Measurements from ENCODE around the gene KCNQ1OT1.

Gene KCNQ1OT1

DNA sequence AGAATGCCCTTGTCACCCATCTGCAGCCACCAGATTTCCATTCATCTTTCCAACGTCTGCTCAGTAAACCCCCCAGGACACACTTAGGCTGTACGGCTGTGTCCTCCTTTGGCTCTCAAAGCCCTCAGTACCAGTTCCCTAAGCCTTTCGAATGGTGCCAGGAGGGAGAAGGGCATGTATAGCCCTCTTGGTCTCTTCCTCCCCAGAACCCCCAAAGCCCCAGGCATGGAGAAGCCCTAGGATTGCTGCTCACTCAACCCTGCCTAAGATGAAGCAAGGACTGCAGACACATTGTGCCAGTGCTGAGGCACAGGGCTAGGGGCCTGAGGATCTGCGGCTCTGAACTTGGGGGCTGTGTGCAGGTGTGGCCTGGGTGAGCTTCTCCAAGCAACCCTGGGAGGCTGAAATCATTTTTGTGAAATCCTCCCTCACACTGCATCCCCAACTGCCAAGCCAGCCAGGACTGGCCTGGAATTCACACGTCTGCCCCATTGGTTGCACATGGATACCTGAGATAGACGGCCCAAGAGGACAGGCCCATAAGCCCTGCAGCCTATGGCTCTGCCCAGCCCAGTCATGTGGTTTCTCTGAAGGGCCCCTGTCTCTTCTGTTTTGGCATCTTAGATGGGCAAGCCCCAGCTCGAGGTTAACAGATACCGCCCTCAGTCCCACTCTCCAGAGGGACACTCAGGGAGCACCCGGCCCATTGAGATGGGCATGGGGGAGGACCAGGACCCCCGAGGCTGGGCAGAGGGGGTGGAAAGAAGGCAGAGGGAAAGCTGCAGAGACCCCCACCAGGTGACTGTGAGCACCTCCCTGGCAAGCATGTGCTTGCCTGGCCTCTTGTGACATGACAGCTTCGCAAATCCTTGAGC, 34.0 kb downstream of the KCNQ1OT1 start:
- no peak for DNase-seq

DNA sequence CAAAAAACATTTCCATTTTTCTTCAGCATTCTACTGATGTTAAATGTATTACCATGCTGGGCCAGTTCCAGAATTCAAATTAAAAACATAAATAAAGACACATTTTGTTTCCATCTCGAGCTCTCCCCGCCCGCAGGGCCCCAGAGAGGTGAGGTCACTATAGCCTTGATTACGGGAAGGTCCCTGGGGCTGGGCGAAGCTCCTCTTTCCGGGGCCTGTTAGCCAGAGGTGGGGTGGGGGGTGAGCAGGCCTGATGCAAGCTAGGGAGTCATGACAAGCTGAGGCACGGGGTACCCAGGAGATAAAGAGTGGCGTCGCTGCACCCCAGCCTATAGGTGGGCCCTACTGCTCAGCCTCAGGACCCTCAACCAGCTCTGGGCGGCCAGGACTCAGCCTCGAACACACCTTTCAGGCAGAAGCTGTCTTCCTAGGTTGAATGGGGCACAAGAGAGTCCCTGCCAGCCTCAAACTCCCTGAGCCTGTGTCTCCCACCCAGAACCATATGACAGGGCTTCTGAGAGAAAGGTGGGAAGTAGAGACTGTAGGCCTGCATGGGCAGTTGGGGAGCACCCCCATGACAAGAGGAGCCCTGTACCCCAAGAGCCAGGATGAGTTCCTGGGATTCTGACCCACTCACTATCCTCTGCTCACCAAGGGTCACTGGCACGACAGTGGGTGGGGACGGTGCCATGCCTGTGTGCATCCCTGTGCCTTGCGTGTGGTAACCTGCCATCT, 34.8 kb downstream of the KCNQ1OT1 start:
- no peak for DNase-seq

DNA sequence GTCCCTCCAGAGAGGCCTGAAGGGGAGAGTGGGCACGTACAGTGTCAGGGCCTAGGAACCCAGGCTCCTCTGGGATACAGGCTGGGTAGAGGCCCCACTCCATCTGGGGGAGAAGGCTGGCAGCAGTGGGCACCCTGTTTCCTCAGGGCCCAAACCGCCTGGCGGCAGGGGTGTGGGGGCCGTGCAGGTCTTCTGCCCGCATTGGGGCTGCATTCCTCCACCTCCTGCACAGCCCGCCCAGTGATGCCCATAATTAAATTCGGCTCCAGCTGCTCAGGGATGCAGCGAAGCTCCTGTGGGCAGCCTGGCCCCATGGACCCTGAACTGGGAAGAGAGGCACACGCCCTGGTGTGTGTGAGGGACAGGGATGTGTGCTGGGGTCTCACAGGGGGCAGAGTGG, 35.4 kb downstream of the KCNQ1OT1 start:
- no peak for DNase-seq

DNA sequence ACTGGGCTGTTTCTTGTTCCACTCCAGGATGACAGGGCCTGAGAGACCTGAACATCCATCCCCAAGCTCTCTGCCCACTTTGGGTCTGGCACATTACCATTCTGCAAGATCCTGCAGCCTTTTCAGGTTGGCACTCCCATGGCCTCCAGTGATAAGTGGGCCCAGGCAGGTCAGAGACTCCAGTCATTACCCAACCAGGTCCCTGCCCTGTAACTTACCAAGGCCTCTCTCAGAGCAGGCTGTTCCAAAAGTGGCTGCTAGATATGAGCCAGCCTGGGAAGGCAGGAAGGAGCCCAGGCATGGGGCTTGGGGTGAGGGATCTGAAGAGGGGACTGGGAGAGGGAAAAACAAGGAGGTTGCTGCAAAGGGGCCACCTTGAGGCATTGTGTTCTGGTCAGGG, 35.9 kb downstream of the KCNQ1OT1 start:
- DNase-seq, result no peak

DNA sequence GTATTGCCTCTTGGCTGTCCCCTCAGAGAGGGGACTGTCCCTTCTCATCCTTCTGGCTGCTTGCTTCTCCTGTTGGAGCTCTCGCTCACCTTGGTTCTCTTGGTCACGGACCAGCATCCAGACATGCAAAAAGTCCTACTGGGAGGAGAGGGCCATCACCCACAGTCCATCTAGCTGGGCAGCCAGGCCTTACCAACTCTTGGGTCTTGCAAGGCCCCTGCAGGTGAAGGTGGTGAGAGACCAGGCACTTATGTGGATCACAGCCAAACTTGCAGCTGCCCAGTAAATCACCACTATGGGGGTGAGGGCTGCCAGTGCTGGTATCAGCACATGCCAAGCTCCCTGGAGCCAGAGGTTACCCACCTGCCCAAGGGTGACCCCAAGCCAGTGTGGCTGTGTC, 36.3 kb downstream of the KCNQ1OT1 start:
- no peak for DNase-seq

DNA sequence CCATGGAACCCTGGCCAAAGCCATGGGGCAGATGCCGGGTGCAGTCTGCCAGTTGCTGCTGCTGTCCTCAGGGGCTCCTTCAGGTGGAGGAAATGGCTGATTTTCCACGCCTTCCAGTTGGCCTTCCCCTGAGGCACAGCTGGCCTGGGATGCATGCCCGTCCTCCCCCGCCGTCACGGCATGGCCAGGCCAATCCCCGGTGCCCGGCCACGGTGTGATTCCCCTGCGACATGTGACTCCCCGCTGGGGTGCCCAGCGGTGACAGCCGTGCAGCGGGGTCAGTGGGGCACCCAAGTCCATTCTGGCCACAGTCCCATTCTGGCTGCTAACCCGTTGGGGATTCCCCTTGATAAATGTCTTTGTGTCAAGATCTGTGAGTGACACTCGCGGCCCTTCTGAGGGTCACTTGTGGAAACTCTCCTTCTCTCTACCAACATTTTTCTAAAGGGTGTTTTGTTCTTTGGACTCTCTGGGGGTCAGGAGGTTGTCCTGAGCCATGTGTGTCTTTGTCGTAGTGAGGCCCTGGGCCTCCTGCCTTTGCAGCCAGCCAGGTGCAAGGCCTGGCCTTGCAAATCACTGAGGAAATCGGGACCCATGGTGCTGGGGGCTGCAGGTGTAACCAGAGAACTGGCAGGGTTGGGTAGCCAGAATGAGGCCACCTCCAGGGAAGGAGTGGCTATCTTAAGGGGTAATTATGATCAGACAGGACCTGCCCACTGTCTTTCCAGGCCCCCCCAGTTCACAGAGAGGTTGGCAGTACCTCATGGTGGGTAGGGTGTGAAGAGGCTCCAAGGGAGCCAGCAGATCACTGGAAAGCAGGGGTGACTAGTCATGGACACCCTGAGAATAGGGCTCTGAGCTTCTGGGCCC, 37.1 kb downstream of the KCNQ1OT1 start:
- DNase-seq, result no peak

DNA sequence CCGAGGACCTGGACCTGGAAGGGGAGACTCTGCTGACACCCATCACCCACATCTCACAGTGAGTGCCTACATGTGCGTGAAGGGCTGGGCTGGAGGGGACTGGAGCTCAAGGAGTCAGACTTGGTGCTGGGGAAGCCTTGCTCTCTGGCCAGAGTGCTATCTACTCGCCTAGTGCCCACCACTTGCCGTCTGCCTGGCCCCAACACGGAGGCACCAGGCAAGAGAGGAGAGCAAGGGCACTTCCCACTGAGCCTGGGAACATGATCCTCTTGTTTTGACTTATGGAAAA, 37.8 kb downstream of the KCNQ1OT1 start:
- DNase-seq, result no peak

DNA sequence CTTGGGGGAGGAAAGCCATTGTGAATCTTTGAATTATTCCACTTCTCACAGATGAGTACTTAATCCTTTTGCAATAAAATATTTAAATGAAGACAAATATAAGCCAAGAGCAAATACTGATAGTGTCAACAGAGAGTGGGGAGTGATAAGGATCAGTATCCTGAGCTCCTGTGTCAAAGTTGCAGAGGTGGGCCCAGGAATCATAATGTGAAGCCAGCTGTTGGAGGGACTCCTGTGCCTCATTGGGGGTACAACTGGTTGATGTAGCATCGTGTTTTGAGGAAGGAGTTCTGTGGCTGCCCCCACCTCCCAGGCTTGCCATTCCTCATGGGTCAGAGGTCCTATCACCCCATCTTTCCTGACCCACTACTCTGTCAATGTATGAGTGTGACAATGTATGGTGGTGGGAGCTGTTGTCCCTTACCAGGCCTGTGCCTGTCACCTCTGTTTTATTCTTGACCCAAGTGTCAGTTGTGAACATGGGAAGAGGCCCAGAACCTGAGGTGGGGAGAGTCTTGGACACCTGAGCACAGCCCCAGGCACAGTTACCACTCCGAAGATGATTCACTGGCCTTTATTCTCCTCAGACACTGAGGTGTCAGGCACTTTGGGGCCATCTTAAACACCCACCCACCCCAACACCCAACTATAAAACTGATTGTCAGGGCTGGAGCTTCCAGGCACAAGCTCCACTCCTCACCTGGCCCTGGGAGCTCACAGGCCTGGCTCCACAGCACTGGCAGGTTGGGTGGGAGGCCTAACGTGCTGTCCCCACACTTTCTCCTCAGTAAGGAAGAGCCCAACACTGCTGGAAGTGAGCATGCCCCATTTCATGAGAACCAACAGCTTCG, 38.4 kb downstream of the KCNQ1OT1 start:
- no peak for DNase-seq

DNA sequence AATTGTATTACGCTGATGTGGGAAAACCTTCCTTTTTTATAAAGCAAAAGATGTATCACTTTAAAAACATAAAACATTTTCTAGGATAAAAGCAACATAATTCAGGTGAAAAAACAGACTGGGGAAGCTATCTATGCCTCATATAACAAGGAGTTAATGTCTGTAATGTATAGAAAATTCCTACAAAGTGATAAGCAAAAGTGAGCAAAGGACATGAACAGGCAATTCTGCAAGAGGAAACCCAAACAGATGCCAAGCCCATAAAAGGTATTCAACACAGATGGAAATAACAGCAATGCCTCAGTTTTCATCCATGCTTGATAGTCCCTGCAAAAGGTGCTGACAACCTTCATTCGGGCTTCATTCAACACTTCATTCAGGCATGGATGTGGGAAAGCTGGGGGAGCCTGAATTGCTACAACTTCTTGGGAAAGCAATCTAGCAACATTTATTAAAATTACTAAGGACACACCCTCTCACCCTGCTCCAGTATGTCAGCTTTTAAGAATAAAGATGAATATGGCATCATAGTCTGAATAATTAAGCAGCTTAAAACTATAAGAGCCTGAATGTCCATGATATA, 39.3 kb downstream of the KCNQ1OT1 start:
- no peak for DNase-seq

DNA sequence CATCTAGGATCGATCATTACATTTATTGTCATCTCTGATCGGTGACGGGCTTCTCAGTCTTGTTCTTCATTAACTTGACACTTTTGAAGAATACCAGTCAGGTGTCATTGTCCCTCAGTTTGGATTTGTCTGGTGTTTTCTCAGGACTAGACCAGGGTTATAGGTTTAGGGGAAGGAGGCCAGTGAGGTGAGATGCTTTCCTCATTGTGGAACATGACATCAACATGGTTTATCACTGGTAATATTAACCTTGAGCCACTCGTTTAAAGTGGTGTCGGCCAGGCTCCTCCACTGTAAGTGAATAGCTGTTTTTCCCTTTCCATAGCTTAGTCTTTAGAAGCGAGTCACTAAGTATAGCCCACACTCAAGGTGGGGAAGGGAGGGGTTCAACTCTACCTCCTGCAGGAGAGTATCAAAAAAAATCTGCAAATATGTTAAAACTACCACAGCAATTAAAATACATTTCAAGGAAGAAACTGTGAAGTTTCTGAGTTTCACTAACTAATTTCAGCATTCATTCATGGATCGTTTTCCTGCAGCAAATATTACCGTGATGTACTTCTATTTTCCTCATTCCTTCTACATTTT, 42.0 kb downstream of the KCNQ1OT1 start:
- DNase-seq, result no peak

DNA sequence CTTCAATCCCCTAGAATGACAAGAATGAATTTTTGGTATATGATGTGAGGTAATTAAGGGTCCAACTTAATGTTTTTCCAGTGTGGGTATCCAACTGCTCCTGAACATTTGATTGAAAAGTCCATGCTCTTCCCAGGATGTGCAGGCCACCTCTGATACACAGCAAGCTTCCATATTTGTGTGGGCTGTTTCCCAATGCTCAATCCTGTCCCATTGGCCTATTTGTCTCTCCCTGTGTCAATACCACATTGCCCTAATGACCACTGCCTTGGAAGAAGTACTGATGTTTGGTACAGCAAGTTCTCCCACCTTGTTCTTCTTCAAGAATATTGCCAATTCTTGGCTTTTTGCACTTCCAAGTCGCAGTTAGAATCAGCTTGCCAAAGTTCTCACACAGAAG, 42.9 kb downstream of the KCNQ1OT1 start:
- no peak for DNase-seq

DNA sequence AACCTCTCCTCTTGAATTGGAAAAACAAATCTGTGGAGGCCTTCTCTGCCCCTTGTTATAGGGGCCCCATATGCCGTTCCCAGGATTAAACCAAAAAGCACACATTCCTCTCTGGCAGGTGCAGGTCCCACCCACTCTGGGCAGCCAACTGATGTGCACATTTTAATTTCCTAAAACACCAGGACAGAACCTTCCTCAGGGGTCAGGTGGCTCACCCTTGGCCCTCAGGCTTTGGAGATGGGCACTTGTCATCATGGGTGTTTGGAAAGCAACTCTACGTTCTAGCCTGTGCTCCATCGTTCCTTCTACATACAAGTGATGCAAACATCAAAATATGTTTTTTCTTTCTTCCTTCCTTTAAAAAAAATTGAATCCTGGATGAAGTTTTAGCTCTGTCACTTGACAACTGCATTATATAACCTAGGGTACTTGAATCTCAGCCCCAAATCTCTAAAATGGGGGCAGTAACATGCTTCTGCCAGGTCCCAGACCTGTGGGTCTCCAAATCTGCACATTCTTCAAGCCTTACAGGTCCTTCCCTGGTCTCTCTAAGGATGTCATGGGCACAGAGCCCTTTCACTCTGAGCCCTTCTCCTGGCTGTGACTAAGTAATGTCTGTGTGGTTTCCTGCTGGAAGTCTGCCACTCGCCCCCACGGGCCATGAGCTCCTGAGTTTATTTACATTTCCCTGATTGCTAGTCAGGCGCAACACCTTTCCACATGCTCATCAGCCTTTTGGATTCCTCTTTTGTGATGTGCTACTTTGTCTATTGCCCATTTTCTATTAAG, 43.8 kb downstream of the KCNQ1OT1 start:
- DNase-seq, result no peak

DNA sequence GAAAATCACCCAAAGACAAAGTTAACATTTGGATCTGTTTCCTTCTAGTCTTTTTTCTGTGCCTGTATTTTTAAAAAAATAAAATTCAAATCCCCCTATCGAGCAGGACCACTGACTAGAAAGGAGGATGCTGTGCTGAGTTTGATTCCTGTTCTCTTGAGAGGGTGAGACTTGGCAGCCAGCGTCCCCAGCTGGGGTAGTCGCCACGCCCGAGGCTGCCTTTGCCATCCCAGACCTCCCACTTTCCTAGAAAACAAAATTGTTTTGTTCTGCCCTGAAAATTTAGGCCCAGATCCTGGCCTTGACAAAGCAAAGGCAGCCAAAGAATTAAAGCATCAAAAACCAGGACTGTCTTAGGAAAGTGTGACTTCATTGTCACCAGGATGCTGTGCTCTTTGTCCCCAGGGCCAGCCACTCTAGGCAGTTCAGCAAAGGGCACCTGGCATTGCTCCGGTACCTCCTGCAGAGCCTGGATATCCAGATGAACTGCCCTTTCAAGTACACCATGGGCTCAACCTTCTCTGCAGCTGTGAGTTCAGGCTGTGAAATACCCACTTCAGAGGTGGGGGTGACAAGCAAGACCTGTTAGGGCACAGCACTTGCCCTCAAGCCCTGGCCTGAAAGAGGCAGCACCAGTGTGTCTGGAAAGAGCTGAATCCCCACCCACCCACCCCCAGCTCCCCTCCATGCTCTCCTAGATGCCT, 44.6 kb downstream of the KCNQ1OT1 start:
- DNase-seq, result no peak

DNA sequence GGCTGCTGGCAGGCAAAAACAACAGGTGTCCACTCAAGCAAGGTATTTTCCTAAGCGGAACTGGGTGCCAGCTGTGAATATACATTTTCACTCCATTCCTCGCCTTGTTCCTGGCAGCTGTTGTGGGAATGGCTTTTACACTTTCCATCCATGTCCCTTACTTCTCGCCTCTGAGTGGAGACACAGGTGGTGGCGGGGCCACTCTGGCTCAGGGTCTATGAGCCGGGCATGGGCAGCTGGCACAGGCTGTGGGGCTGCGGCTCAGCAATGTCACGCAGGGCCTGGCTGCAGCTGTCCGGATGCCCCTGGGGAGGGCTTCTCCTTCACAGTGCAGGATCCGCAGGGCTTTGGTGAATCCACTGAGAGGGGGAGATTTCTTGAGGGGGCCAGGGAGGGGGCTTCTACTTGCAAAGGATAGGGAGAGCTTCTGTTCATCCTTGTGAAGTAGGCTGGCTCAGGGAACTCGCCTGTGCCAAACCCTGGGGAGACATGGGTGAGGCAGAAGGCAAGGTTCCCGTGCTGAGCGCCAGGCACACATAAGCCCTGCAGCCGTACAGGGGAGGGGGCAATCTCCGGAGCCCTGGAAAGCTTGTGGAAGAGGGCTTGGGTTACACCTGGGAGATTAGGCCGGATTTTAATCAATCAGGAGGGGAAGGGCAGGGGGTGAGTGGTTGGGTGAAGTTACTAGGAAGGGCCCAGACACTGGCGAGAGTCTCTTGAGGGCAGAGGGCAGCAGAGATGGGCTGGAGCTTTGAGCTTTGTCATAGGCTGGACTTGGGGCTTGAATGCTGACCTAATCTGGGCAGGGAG, 45.7 kb downstream of the KCNQ1OT1 start:
- no peak for DNase-seq

DNA sequence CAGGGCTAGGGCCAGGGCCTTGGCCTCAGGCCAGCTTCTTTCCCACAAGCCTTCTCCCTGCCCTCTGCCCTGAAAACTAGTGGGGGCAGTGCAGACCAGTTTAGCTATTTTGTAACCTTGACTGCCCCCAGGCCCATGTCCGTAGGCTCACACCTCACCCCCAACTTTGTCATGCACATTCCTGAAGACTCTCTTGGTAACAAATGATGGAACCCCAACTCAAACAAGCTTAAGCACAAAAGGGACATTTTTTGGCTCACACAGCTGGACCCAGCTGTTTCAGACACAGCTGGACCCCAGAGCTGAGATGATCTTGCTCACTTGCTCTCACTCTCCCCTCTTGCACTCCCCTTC, 46.6 kb downstream of the KCNQ1OT1 start:
- DNase-seq, result no peak

DNA sequence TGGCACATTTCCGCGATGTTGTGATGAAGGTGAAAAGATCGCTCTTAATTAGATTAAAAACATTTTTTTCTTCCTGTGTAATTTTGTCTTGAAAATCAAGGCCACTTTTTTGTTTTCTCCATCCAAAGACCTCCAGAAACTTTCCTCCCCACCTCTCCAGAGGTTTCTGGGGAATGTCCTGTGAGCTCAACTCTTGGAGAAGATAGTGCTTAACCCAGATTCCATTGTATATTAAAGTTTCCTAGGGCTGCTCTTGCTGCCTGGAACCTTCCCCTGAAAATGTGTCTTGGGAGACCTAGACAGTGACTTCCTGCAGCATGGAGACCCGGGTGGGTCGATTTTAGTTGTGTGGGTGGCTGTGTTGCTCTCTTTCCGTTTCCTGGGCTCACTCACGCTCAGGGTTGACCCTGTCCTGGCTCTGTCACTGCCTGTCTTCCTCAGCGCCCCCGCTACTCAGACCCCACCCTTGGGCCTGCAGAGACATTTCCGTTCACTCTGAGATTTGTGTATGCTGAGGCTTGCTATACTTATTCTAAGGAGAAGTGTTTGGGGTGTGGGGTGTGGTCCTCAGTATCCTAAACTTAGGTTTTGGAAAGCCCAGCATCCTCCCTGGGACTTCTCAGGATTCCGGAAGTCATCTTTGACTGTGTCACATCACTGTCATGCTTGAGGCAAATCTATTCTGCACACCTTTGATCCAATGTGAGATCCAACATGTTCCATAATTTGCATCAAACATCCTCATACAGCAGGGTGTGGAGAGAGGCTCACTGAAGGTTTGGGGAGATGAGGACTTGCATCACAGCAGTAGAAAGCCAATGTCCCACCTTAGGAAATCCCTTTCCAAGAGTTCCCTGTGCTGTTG, 47.2 kb downstream of the KCNQ1OT1 start:
- DNase-seq, result no peak

DNA sequence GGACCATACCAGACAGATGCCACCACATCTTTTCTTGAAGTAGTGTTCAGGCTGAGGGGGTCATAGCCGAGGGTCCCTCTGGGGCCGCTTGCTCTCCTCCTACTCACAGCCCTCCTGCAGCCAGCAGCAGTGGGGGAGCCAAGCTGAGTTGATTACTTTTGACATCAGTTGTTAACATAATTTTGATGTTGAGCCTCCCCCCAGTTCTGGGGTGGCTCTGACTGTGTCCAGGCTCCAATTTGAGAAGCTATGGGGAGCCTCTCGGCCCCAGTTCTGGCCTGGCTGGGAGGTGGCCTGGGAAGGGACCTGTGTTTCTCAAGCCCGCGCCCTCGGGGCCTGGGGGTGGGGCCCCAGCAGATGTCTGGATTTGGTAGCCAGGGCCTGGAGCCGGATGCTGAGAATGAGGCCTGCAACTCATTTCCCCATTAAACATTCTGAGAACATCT, 47.9 kb downstream of the KCNQ1OT1 start:
- DNase-seq, result no peak

DNA sequence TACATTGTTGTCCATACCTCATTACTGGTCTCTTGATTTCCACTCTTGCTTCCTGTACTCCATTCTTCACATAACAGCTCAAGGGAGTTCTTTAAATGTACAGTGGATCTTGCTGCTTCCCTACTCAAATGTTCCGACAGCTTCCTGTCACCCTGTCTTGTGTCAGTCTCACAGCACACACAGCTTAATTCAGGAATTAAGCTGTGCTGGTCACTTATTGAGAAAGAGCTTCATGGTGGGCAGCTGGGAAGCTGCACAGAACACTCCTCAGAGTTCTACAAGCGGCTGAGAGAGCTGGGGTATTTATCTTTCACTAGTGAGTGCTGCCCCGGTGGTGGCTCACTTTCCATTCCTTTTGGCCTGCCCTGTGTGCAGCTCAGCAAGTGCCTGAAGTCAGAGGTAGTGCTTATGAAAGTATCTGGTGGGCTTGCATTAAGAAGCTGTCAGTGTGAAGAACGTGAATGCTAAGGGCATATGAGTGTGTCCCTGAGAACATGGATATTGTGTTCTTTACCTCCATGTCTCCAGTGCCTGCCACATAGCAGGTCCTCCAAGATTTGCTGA, 48.7 kb downstream of the KCNQ1OT1 start:
- no peak for DNase-seq
